Cardiac muscle cell (in vitro differentiated cells and primary cell): Measurements from ENCODE around the gene KIF18B. TPM values are rescaled to one million over a fixed set of nuclear protein-coding genes. Genes with fewer than 3 reads are reported as not detected.
A peak's percentile ranks its signal among the peaks of the same experiment; 100 is the strongest.

Experiments
- DNase-seq, 2 donors: peaks; one replicate each; pipeline versions ENCODE4 v3.0.0 to v3.0.0-alpha.2; 2010 to 2017; ENCODE audit warnings: low read depth in 1 of 2, low spot score in 1 of 2
- H3K27ac ChIP-seq: fragments of 200-600 bp; sonication (generic); 2 replicates; pipeline ENCODE4 v1.5.1; 2016
- H3K27me3 ChIP-seq: fragments of 200-600 bp; sonication (generic); 2 replicates; pipeline ENCODE4 v1.6.0; 2016; ENCODE audit warnings: control low read depth
- H3K36me3 ChIP-seq: fragments of 200-600 bp; sonication (generic); 2 replicates; pipeline ENCODE4 v1.5.1; 2016; ENCODE audit warnings: control low read depth
- H3K4me1 ChIP-seq: fragments of 200-600 bp; sonication (generic); 2 replicates; pipeline ENCODE4 v1.8.1; 2017; ENCODE audit warnings: low read depth, mild to moderate bottlenecking, mixed run types
- H3K4me3 ChIP-seq: fragments of 200-600 bp; sonication (generic); 2 replicates; pipeline ENCODE4 v1.5.1; 2016; ENCODE audit warnings: mild to moderate bottlenecking
- H3K9me3 ChIP-seq: fragments of 200-600 bp; sonication (generic); 2 replicates; pipeline ENCODE4 v1.5.1; 2017; ENCODE audit warnings: low read depth, mild to moderate bottlenecking, control low read depth
- CTCF ChIP-seq: IDR thresholded peaks from 2 replicates; pipeline ENCODE4 v1.5.1; 2012; ENCODE audit warnings: low read depth, mild to moderate bottlenecking, low read length
- polyA plus RNA-seq: library from polyadenylated mRNA; unstranded; fragments of >200 nt; fragmentation: Nextera tagmentation; extraction: Ambion mirVana; gene quantifications from 2 replicates; pipeline ENCODE4 v1.2.1, GENCODE V29; 2016
- total RNA-seq: library from RNA; depleted of rRNA; stranded (reverse); fragments of >200 nt; gene quantifications from 2 replicates; pipeline ENCODE4 v1.2.3, GENCODE V29; 2016

Gene KIF18B
- total and polyA plus RNA-seq, 2 experiments from 2014 or later = 4.1 to 21.1 TPM

GRCh38 chr17:44924107-44924544 is 23.4 kb downstream of the KIF18B start:
- H3K36me3 ChIP-seq = peaks cover 4% of the 10 kb centered on the region
- no peak overlapping the region for H3K4me3 ChIP-seq
- H3K4me1 ChIP-seq = no peaks in the 10 kb centered on the region
- no peak for DNase-seq
- no peak overlapping the region for H3K27ac ChIP-seq
- H3K9me3 ChIP-seq = no peaks in the 10 kb centered on the region
- no peaks in the 10 kb centered on the region for H3K27me3 ChIP-seq
- TF ChIP-seq CTCF = no peak

- no peaks in the 10 kb centered on the region for H3K9me3 ChIP-seq
- no peaks in the 10 kb centered on the region for H3K27me3 ChIP-seq
- peaks cover 4% of the 10 kb centered on the region for H3K36me3 ChIP-seq
- TF ChIP-seq CTCF = no peak
- no peak for DNase-seq
- H3K4me1 ChIP-seq = no peaks in the 10 kb centered on the region
- no peak overlapping the region for H3K4me3 ChIP-seq
- H3K27ac ChIP-seq = no peak overlapping the region
These were observed 24.7 kb downstream of the KIF18B start for GRCh38 chr17:44922746-44923470.

DNA sequence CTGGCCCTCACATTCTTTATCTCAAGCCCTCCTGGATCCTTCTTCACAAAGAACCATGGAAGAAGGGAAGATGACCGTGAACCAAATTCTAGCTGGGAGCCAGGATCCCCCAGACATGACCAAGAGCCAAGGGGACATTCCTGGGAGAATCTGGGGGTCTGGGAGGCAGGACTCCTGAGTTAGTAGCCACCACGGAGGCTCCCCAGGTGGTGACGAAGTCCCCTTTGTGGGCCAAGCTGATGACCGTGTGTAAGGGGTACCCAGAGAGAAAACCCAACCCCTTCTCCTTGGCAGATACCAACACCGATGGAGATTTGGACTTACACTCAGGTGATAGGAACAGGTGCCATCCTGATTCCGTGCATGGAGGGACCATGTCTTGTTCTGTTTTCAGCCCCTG is 25.4 kb downstream of the KIF18B start:
- Histone ChIP-seq H3K27me3 (no peaks in the 10 kb centered on the region), H3K27ac (no peak overlapping the region), H3K9me3 (no peaks in the 10 kb centered on the region), H3K4me3 (no peak overlapping the region), H3K36me3 (peaks cover 3% of the 10 kb centered on the region), H3K4me1 (no peaks in the 10 kb centered on the region)
- no peak for DNase-seq
- TF ChIP-seq CTCF = no peak

- no peak for TF ChIP-seq CTCF
- Histone ChIP-seq H3K9me3 (no peaks in the 10 kb centered on the region), H3K4me3 (no peak overlapping the region), H3K27me3 (no peaks in the 10 kb centered on the region), H3K27ac (no peak overlapping the region), H3K4me1 (no peaks in the 10 kb centered on the region), H3K36me3 (no peaks in the 10 kb centered on the region)
- peak in 1 of 2 donors; percentile 27 for DNase-seq
These were observed 26.3 kb downstream of the KIF18B start for GRCh38 chr17:44921122-44921882.

DNA sequence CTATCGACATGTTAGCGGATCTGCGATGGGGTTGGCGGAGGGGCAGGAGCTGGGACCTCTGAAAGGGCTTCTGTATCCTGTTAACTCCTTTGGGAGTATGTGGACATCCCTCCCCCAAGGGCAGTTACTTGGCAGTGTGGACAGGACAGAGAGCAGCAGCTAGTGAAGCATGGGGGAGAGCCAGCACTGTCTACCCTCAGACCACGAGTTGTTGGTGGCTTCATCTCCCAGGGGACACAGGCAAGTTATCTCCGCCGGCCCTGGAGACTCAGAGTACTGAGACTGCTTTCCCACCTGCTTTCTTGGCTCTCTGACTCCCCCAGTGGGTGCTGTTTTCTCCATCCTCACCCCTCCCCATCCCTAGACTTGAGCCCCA is 27.0 kb downstream of the KIF18B start:
- H3K9me3 ChIP-seq = no peaks in the 10 kb centered on the region
- H3K4me3 ChIP-seq = no peak overlapping the region
- H3K4me1 ChIP-seq = peaks cover 5% of the 10 kb centered on the region
- H3K27ac ChIP-seq = no peak overlapping the region
- no peak for DNase-seq
- H3K27me3 ChIP-seq = no peaks in the 10 kb centered on the region
- no peak for TF ChIP-seq CTCF
- H3K36me3 ChIP-seq = no peaks in the 10 kb centered on the region
